Psoas muscle (tissue), 8 donors: ENCODE results near the gene MAGEE2. TPM values are rescaled to one million over a fixed set of nuclear protein-coding genes. Genes with fewer than 3 reads are reported as not detected.
"Not testable (repeated sequence)": the region's sequence is repeated elsewhere in the genome, so short reads cannot be mapped to it uniquely, and the experiment has no call there.

ENCODE experiments used
- ATAC-seq, 4 donors: fragments of 200-7000 bp; cut with Tn5 transposase; one replicate each; pipeline ENCODE4 v1.9.1; 2020; ENCODE audit warnings: moderate library complexity in 3 of 4, mild to moderate bottlenecking in 2 of 4
- DNase-seq, 2 donors: peaks; one replicate each; pipeline ENCODE4 v3.0.0-alpha.2; 2020
- H3K27ac ChIP-seq: fragments of 200-600 bp; one replicate; pipeline ENCODE4 v1.8.0; 2022
- H3K27me3 ChIP-seq, 3 donors: fragments of 200-600 bp in 1 of 3; one replicate each; pipeline versions ENCODE4 v1.6.1 to v1.8.0; 2013 to 2022; ENCODE audit warnings: low read length in 2 of 3, mild to moderate bottlenecking in 2 of 3, moderate library complexity in 1 of 3; ENCODE audit not compliant: insufficient read depth in 3 of 3
- H3K36me3 ChIP-seq, 2 donors: fragments of 200-600 bp in 1 of 2; one replicate each; pipeline versions ENCODE4 v1.6.1 to v1.8.0; 2013 to 2022; ENCODE audit warnings: low read depth in 1 of 2, mild to moderate bottlenecking in 1 of 2, moderate library complexity in 1 of 2; ENCODE audit not compliant: insufficient read depth in 1 of 2
- H3K4me1 ChIP-seq: fragments of 200-600 bp; one replicate; pipeline ENCODE4 v1.8.0; 2022
- H3K4me3 ChIP-seq: fragments of 200-600 bp; one replicate; pipeline ENCODE4 v1.8.0; 2022; ENCODE audit warnings: mild to moderate bottlenecking
- H3K9me3 ChIP-seq: fragments of 200-600 bp; one replicate; pipeline ENCODE4 v1.8.0; 2022
- WGBS, 3 donors: extraction: QIAGEN DNeasy Blood & Tissue Kit; methylation state at CpG; one replicate each; pipeline versions ENCODE4 v1.1.6 to v1.1.7; 2013; 5-methylcytosine and 5-hydroxymethylcytosine counted together
- intact Hi-C, 2 donors: fragments of 100-400 bp; cut with DNase I; formaldehyde crosslinking; loops; one replicate each; pipeline versions ENCODE4 v1.11.0 to v1.14.2; 2022
- long read RNA-seq, 2 donors: library from polyadenylated mRNA; unstranded; transcript quantifications; one replicate each; pipeline ENCODE4 v2.0.0, GENCODE V29; 2021
- polyA plus RNA-seq, 3 donors: library from polyadenylated mRNA; stranded (reverse); fragments of 200-250 nt; gene quantifications; one replicate each; pipeline ENCODE4 v1.2.3, GENCODE V29; 2013
- total RNA-seq, 4 donors: library from RNA; stranded (reverse); fragmentation: NEBNext Ultra II Directional in 2 of 4; extraction: Animal tissue kit (Norgen Biotek cat#: 25700) in 2 of 4; gene quantifications; one replicate each; pipeline versions ENCODE4 v1.2.1 to v1.2.4, GENCODE V29; 2021 to 2023
- TF ChIP-seq, protein P1 (sequence below): fragments of 200-600 bp; IDR thresholded peaks from one replicate; pipeline ENCODE4 v1.8.0; 2022; ENCODE audit warnings: antibody characterized with exemption
- donor health status: healthy with polysubstance abuse.
- donor health status: DM: no; HTN: no; CAD: no; lungs with moderate emphysema.
- donor health status: Bipolar disorder and iron deficiency.
- donor health status: healthy.
- donor health status: DM: yes; HTN: yes; CAD: no.
- donor health status: DM: no; HTN: no; CAD: no.
- donor health status: DM: no; HTN: no; CAD: no.
- donor health status: DM: yes; HTN: yes; CAD: no.

The MAGEE2 gene
- total RNA-seq (not detected), polyA plus RNA-seq (under 1 TPM in 1 of 3 donors, not detected in 2; 0.01 TPM)
- long read RNA-seq, donor 1: 0 reads
- long read RNA-seq, donor 2: 0 reads

- Histone ChIP-seq H3K36me3 (no peaks in the 10 kb centered on the region), H3K4me1 (no peaks in the 10 kb centered on the region), H3K27ac (no peak within 1 kb of the TSS), H3K9me3 (no peaks in the 10 kb centered on the region), H3K4me3 (peak within 1 kb of the TSS; percentile 52), H3K27me3 (peaks cover 0 to 9% (median 0%) of the 10 kb centered on the region in 3 donors)
- TF ChIP-seq, protein P1, sequence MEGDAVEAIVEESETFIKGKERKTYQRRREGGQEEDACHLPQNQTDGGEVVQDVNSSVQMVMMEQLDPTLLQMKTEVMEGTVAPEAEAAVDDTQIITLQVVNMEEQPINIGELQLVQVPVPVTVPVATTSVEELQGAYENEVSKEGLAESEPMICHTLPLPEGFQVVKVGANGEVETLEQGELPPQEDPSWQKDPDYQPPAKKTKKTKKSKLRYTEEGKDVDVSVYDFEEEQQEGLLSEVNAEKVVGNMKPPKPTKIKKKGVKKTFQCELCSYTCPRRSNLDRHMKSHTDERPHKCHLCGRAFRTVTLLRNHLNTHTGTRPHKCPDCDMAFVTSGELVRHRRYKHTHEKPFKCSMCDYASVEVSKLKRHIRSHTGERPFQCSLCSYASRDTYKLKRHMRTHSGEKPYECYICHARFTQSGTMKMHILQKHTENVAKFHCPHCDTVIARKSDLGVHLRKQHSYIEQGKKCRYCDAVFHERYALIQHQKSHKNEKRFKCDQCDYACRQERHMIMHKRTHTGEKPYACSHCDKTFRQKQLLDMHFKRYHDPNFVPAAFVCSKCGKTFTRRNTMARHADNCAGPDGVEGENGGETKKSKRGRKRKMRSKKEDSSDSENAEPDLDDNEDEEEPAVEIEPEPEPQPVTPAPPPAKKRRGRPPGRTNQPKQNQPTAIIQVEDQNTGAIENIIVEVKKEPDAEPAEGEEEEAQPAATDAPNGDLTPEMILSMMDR: no peak
- WGBS, 3 donors: 16 to 43% (median 19%) methylated on average over 35 to 36 of the region's 36 CpGs
- DNase-seq (peak in 1 of 2 donors; percentile 17), ATAC-seq (no peak)
- intact Hi-C loops: no loop called here
These were observed at the start of gene MAGEE2 for GRCh38 chrX:75784680-75785491. TSS of gene MAGEE2 (minus strand) at chrX:75785254. CDS start at chrX:75785051, 203 bp downstream.

DNA sequence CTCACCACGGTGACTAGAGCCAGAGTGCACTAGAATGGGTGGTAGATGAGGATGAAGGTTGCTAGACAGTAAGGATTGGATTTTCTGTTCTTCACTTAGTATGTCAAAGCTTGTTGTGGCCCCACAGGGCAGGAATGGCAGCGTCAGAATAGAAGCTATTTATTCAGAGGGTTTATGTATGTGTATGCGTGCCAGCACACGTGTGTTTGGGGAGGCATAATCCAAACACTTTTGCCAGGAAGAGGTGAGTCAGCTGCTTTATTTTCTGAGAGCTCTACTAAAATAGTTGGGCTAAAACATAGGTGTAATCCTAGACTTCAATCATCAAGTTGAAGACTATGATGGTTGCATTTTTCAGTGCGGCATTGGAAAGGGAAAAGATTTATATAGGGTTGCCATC, 1.2 kb upstream of the MAGEE2 start:
- 59 to 65% (median 64%) methylated on average over 5 of the region's 5 CpGs for WGBS, 3 donors
- intact Hi-C loops: no loop called here
- Histone ChIP-seq H3K27ac (no peak overlapping the region), H3K4me3 (no peak overlapping the region), H3K9me3 (no peaks in the 10 kb centered on the region), H3K36me3 (no peaks in the 10 kb centered on the region), H3K27me3 (peaks cover 0 to 9% (median 0%) of the 10 kb centered on the region in 3 donors), H3K4me1 (no peaks in the 10 kb centered on the region)
- DNase-seq (no peak), ATAC-seq (no peak)
- TF ChIP-seq, protein P1: no peak

DNA sequence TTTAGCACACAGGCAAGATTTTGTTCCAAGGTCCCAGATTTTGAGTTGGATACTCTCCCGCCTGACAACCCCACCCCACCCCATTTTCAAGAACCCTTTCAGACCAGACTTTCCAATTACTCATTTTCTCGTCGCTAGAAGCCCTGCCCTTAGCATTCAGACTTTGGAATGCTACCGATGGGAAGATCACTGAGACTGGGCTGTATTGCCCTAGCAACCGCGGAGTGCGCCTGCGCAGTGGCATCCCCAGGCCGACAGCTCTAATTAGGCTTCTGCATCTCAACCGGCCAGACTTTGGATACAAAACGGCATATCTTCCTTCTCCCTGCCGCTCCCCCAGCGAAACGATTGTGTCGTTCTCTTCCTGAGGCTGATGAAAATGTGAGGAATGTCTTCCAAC, 3.4 kb downstream of the MAGEE2 start:
- peak in 1 of 2 donors; percentile 16 for DNase-seq
- H3K4me3 ChIP-seq: no peak overlapping the region

DNA sequence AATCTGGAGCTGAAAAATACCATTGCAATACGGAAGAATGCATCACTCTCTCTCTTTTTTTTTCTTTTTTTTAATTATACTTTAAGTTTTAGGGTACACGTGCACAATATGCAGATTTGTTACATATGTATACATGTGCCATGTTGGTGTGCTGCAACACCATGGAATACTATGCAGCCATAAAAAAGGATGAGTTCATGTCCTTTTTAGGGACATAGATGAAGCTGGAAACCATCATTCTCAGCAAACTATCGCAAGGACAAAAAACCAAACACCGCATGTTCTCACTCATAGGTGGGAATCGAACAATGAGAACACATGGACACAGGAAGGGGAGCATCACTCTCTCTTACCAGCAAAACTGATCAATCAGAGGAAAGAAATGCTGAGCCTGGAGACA, 17.0 kb downstream of the MAGEE2 start:
- H3K27ac ChIP-seq, H3K4me3 ChIP-seq, DNase-seq, H3K27me3 ChIP-seq, H3K36me3 ChIP-seq, H3K9me3 ChIP-seq, ATAC-seq, H3K4me1 ChIP-seq, intact Hi-C loops: not testable (repeated sequence)
- WGBS, 3 donors: 72 to 91% (median 87%) methylated on average over 4 to 5 of the region's 5 CpGs

More for the DNA sequence above, 3.4 kb downstream of the MAGEE2 start:
- H3K27ac ChIP-seq: no peak overlapping the region
- intact Hi-C loops: no loop called here
- peaks cover 0 to 9% (median 0%) of the 10 kb centered on the region in 3 donors for H3K27me3 ChIP-seq
- no peaks in the 10 kb centered on the region for H3K9me3 ChIP-seq
- no peaks in the 10 kb centered on the region for H3K4me1 ChIP-seq
- TF ChIP-seq, protein P1: no peak
- H3K36me3 ChIP-seq: no peaks in the 10 kb centered on the region
- WGBS, 3 donors: 21 to 26% (median 23%) methylated on average over 13 to 15 of the region's 15 CpGs
- no peak for ATAC-seq

- Histone ChIP-seq H3K36me3 (no peaks in the 10 kb centered on the region), H3K27me3 (no peaks in the 10 kb centered on the region), H3K4me1 (no peaks in the 10 kb centered on the region), H3K27ac (no peak overlapping the region), H3K9me3 (peaks cover 16% of the 10 kb centered on the region), H3K4me3 (no peak overlapping the region)
- intact Hi-C loops: loop anchor here in 1 of 2 donors (10.0 kb wide), 1 partner anchor 474 kb away; the partner anchor contains the start of gene UPRT
- WGBS, 3 donors: 67 to 100% (median 97%) methylated on average over 2 of the region's 2 CpGs
- TF ChIP-seq, protein P1: no peak
- no peak for DNase-seq
- ATAC-seq: no peak
These were observed 36.6 kb downstream of the MAGEE2 start for GRCh38 chrX:75748431-75748830.
